Stomach (tissue), 9 donors: ENCODE measurements around the gene DGCR8. TPM values are rescaled to one million over a fixed set of nuclear protein-coding genes. Genes with fewer than 3 reads are reported as not detected.

Source experiments
- DNase-seq, 2 donors: peaks; one replicate each; pipeline versions ENCODE4 v3.0.0 to v3.0.0-alpha.2; 2013 to 2019
- H3K27ac ChIP-seq, 5 donors: fragments of 200-600 bp in 4 of 5; sonication (generic) in 4 of 5; one replicate each; pipeline ENCODE4 v1.5.1; 2013 to 2019; ENCODE audit warnings: mild to moderate bottlenecking in 1 of 5, moderate library complexity in 1 of 5
- H3K27me3 ChIP-seq, 3 donors: fragments of 200-600 bp; sonication (generic); one replicate each; pipeline ENCODE4 v1.5.1; 2017 to 2019; ENCODE audit warnings: mixed run types in 1 of 3
- H3K36me3 ChIP-seq, 4 donors: fragments of 200-600 bp; sonication (generic); 1 replicate in 3 of 4; 2 replicates in 1 of 4; pipeline ENCODE4 v1.5.1; 2016 to 2019
- H3K4me1 ChIP-seq, 4 donors: fragments of 200-600 bp; sonication (generic); one replicate each; pipeline ENCODE4 v1.5.1; 2016 to 2019
- H3K4me3 ChIP-seq, 4 donors: fragments of 200-600 bp; sonication (generic) in 3 of 4; one replicate each; pipeline ENCODE4 v1.5.1; 2016 to 2019; ENCODE audit warnings: mild to moderate bottlenecking in 1 of 4
- H3K9me3 ChIP-seq, 4 donors: fragments of 200-600 bp; sonication (generic); one replicate each; pipeline ENCODE4 v1.5.1; 2016 to 2019
- EP300 ChIP-seq: sonication (generic); formaldehyde crosslinking; IDR thresholded peaks from one replicate; pipeline ENCODE4 v1.6.1; 2017; ENCODE audit warnings: antibody characterized with exemption
- POLR2A ChIP-seq, 4 donors: fragments of 450-650 bp; IDR thresholded peaks; one replicate each; pipeline ENCODE4 v1.6.1; 2016; ENCODE audit warnings: antibody characterized with exemption in 4 of 4, control low read depth in 2 of 4, mild to moderate bottlenecking in 1 of 4, moderate library complexity in 1 of 4
- POLR2AphosphoS5 ChIP-seq, 3 donors: sonication (generic); formaldehyde crosslinking; IDR thresholded peaks; one replicate each; pipeline ENCODE4 v1.6.1; 2016; ENCODE audit warnings: antibody characterized with exemption in 3 of 3
- WGBS, 5 donors: extraction: QIAGEN DNeasy Blood & Tissue Kit in 3 of 5; methylation state at CpG; one replicate each; pipeline versions ENCODE4 v1.1.5 to v1.1.7; 2013 to 2018; 5-methylcytosine and 5-hydroxymethylcytosine counted together
- intact Hi-C: fragments of 100-400 bp; cut with DNase I; formaldehyde crosslinking; loops from one replicate; pipeline ENCODE4 v1.15.1; 2023; ENCODE audit warnings: low total_unique reads
- polyA plus RNA-seq, 3 donors: library from polyadenylated mRNA; stranded (reverse); fragments of 200-250 nt; gene quantifications; one replicate each; pipeline ENCODE4 v1.2.3, GENCODE V29; 2013
- total RNA-seq, 5 donors: library from RNA; depleted of rRNA; stranded (reverse); fragments of >200 nt; gene quantifications; one replicate each; pipeline versions ENCODE4 v1.1.0 to v1.2.3, GENCODE V29; 2014 to 2016
- TF ChIP-seq, protein P1 (sequence below), 7 experiments: fragments of 450-650 bp in 4 of 7; fragments of 200-600 bp in 3 of 7; sonication (generic) in 3 of 7; IDR thresholded peaks; one replicate each; pipeline ENCODE4 v1.5.1; 2016 to 2019; ENCODE audit warnings: antibody characterized with exemption in 7 of 7, control low read depth in 2 of 7, mild to moderate bottlenecking in 1 of 7
- donor health status: healthy with polysubstance abuse.
- donor health status: Bipolar disorder and iron deficiency.
- donor health status: healthy.

The DGCR8 gene
- total and polyA plus RNA-seq, 8 donors = 7.8 to 55.4 (median 30.6) TPM

DNA sequence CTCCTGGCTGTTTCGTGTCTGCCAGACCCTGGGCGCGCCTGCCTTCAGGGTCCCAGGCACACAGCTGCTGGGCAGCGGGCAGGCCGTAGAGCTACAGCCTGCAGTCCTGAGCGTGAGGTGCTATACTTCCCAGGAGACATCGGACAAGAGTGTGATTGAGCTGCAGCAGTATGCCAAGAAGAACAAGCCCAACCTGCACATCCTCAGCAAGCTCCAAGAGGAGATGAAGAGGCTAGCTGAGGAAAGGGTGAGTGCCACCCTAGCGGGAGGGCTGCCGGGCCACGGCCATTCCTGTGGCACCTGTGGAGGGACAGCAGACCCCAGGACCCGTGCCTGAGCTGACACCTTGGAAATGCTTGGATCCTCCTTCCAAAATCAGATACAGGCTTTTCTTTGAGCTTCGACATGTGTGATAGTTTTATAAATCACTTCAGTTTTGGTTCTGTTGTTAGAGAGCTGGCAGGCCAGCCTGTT, 28.8 kb downstream of the DGCR8 start:
- no peaks in the 10 kb centered on the region for H3K27me3 ChIP-seq
- H3K4me3 ChIP-seq = no peak overlapping the region
- H3K4me1 ChIP-seq = peaks cover 0 to 16% (median 11%) of the 10 kb centered on the region in 4 donors
- DNase-seq = no peak
- no peak overlapping the region for H3K27ac ChIP-seq
- peaks cover 84 to 100% (median 99%) of the 10 kb centered on the region in 4 donors for H3K36me3 ChIP-seq
- no peaks in the 10 kb centered on the region for H3K9me3 ChIP-seq
- WGBS, 5 donors = 85 to 94% (median 87%) methylated on average over 6 to 12 of the region's 12 CpGs
- intact Hi-C loops = no loop called here
- TF ChIP-seq POLR2A (IDR thresholded peaks at IDR 0.05) = no peak
- TF ChIP-seq EP300 = no peak
- TF ChIP-seq POLR2AphosphoS5 (IDR thresholded peaks at IDR 0.05) = no peak
- TF ChIP-seq, protein P1, sequence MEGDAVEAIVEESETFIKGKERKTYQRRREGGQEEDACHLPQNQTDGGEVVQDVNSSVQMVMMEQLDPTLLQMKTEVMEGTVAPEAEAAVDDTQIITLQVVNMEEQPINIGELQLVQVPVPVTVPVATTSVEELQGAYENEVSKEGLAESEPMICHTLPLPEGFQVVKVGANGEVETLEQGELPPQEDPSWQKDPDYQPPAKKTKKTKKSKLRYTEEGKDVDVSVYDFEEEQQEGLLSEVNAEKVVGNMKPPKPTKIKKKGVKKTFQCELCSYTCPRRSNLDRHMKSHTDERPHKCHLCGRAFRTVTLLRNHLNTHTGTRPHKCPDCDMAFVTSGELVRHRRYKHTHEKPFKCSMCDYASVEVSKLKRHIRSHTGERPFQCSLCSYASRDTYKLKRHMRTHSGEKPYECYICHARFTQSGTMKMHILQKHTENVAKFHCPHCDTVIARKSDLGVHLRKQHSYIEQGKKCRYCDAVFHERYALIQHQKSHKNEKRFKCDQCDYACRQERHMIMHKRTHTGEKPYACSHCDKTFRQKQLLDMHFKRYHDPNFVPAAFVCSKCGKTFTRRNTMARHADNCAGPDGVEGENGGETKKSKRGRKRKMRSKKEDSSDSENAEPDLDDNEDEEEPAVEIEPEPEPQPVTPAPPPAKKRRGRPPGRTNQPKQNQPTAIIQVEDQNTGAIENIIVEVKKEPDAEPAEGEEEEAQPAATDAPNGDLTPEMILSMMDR (IDR thresholded peaks at IDR 0.05) = no peak

DNA sequence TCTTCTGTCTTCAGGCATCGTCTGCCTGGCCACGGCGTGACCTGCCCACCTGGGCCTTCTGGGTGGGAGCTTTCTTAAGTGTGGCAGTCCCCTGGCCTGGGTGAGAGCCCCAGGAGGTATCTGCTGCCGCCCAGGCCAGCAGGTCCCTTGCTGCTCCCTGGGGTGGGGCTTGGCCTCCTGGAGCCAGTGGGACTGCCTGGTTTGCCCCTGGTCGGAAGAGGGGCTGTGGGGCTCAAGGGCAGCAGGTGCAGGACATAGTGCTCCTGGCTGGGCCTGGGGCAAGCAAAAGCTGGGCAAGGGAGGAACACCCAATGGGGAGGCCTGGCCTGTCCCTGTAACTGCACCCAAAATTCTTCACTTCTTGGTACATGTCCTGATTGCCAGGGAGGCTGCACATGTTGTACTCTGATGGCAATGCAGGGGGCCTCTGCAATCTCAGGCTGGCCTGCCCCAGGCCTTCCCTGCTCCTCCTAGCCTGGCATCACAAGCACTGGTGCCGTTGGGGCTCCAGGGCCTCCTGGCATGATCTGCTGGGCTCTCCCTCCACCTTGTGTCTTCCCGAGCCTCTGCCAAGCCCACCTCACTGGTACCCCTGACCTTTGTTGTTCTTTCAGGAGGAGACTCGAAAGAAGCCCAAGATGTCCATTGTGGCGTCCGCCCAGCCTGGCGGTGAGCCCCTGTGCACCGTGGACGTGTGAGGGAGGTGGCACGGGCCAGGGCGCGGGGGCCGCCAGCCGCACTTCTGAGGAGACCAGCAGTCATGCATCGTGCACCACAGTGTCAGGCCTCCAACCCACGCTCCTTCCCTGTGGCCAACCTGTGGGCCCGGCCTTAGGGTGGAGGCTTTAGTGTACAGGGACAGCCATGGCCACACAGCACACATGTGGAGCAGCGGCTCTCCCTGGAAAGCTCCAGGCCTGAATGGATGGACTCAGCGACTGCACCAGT, 29.6 kb downstream of the DGCR8 start:
- Histone ChIP-seq H3K27ac (no peak overlapping the region), H3K9me3 (no peaks in the 10 kb centered on the region), H3K4me1 (peaks cover 0 to 23% (median 15%) of the 10 kb centered on the region in 4 donors), H3K4me3 (no peak overlapping the region), H3K36me3 (peaks cover 89 to 100% (median 100%) of the 10 kb centered on the region in 4 donors), H3K27me3 (no peaks in the 10 kb centered on the region)
- intact Hi-C loops = no loop called here
- DNase-seq = no peak
- no peak for TF ChIP-seq EP300
- no peak for TF ChIP-seq POLR2A (IDR thresholded peaks at IDR 0.05)
- TF ChIP-seq, protein P1 (IDR thresholded peaks at IDR 0.05) = no peak
- no peak for TF ChIP-seq POLR2AphosphoS5 (IDR thresholded peaks at IDR 0.05)
- 82 to 90% (median 84%) methylated on average over 17 to 23 of the region's 23 CpGs for WGBS, 5 donors

DNA sequence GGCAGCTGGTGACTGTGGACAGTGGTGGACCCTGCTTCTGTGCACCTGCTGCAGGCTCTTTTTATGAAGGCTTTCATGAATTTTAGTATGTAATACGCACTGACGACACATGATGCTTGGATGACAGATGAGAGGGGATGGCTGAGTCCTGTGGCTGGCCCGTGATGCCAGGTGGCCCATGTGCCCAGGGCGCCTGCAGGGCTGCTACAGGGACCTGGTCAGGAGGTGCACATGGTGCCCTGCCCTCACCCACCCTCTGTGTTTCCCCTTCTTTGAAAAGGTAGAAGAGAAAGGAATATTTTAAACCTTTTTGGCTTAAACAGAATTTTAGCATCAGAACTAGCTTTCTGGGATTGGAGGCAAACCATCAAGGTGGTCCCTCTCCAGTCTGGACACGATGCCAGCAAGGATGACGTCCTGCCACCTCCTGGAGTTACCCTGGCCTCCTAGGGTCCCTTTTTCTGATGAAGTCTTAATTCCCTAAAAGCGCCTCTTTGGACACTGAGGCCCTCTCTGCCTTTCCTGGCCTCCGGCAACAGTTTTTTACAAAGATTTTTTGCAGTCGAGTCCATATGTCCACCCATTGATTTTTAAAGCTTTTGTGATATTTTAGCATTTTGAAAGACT, 30.4 kb downstream of the DGCR8 start:
- Histone ChIP-seq H3K9me3 (no peaks in the 10 kb centered on the region), H3K4me3 (no peak overlapping the region), H3K36me3 (peaks cover 89 to 100% (median 100%) of the 10 kb centered on the region in 4 donors), H3K4me1 (peaks cover under 1 to 30% (median 23%) of the 10 kb centered on the region in 4 donors), H3K27ac (no peak overlapping the region), H3K27me3 (no peaks in the 10 kb centered on the region)
- no peak for DNase-seq
- TF ChIP-seq, protein P1 (IDR thresholded peaks at IDR 0.05) = no peak
- no peak for TF ChIP-seq EP300
- no peak for TF ChIP-seq POLR2AphosphoS5 (IDR thresholded peaks at IDR 0.05)
- TF ChIP-seq POLR2A (IDR thresholded peaks at IDR 0.05) = no peak
- intact Hi-C loops = no loop called here
- WGBS, 5 donors = 84 to 91% (median 88%) methylated on average over 9 of the region's 9 CpGs

DNA sequence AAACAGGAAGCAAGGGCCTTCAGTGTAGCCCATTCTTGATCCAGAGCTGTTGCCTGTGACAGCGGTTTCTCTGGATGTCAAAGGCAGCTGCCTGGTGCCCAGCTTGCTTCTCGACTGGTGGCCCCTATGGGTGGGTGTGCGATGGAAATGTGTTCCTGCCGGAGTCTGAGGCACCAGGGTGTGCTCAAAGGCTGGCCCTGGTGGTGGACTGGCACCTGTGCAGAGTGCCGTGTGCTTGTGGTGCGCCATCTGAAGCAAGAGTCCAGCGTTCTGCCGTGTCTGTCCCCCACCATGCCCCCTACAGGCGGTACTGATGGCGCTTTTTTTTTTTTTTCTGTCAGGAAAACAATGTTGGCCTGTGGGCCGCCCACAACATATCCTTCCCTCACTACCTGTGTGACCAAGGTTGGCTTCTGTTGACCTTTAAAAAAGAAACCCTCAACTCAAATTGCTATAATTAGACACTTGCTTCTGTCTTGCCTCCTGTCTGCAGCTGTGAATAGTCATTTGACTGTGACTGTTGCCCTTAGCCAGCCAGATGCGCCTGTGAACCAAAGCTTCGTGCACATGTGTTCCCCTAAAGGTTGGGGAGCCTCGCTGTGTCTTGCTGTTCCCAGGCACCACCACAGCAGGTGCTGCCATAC, 31.1 kb downstream of the DGCR8 start:
- H3K27ac ChIP-seq = peak overlapping the region in 1 of 5 donors; percentile 42
- intact Hi-C loops = no loop called here
- no peaks in the 10 kb centered on the region for H3K27me3 ChIP-seq
- WGBS, 5 donors = 53 to 61% (median 60%) methylated on average over 13 to 14 of the region's 14 CpGs
- H3K36me3 ChIP-seq = peaks cover 82 to 99% (median 96%) of the 10 kb centered on the region in 4 donors
- no peaks in the 10 kb centered on the region for H3K9me3 ChIP-seq
- DNase-seq = no peak
- TF ChIP-seq, protein P1 (IDR thresholded peaks at IDR 0.05) = peak in 3 of 7 experiments; percentile 23 to 31 (median 27)
- no peak for TF ChIP-seq EP300
- TF ChIP-seq POLR2AphosphoS5 (IDR thresholded peaks at IDR 0.05) = no peak
- no peak for TF ChIP-seq POLR2A (IDR thresholded peaks at IDR 0.05)
- H3K4me3 ChIP-seq = no peak overlapping the region
- peaks cover 8 to 37% (median 30%) of the 10 kb centered on the region in 4 donors for H3K4me1 ChIP-seq
